PC-3 (cell line): Measurements from ENCODE around the gene RFX4.

Experiments used
- CTCF ChIP-seq: fragments of 300-600 bp; sonication (generic); conservative IDR thresholded peaks from 2 replicates; pipeline ENCODE4 v1.5.1; 2017; ENCODE audit warnings: antibody characterized with exemption, low read depth, mild to moderate bottlenecking, low read length
- EZH2 ChIP-seq: fragments of 300-600 bp; sonication (generic); IDR thresholded peaks from one replicate; pipeline ENCODE4 v1.6.1; 2017; ENCODE audit warnings: antibody characterized with exemption, mild to moderate bottlenecking, low read length; ENCODE audit not compliant: unreplicated experiment

GRCh38 chr12:106769546-106769945, 186.7 kb downstream of the RFX4 start:
- TF ChIP-seq CTCF (no peak), EZH2 (no peak)
